Measurements from ENCODE around the gene EDARADD.

GRCh38 chr1:236511735-236512418 is 117.8 kb downstream of the EDARADD start:
- TF ChIP-seq HDAC6 (IDR thresholded peaks at IDR 0.05; ENCODE audit: low read depth, low read length) (no peak), SRF (IDR thresholded peaks at IDR 0.05; ENCODE audit: low read depth, low read length) (no peak), RAD21 (IDR thresholded peaks at IDR 0.05 in 1 of 2, conservative IDR thresholded peaks at IDR 0.05 in 1 of 2; ENCODE audit: low read depth in 2 of 2, low read length in 2 of 2) (no peak)
- TF ChIP-seq, protein P1, sequence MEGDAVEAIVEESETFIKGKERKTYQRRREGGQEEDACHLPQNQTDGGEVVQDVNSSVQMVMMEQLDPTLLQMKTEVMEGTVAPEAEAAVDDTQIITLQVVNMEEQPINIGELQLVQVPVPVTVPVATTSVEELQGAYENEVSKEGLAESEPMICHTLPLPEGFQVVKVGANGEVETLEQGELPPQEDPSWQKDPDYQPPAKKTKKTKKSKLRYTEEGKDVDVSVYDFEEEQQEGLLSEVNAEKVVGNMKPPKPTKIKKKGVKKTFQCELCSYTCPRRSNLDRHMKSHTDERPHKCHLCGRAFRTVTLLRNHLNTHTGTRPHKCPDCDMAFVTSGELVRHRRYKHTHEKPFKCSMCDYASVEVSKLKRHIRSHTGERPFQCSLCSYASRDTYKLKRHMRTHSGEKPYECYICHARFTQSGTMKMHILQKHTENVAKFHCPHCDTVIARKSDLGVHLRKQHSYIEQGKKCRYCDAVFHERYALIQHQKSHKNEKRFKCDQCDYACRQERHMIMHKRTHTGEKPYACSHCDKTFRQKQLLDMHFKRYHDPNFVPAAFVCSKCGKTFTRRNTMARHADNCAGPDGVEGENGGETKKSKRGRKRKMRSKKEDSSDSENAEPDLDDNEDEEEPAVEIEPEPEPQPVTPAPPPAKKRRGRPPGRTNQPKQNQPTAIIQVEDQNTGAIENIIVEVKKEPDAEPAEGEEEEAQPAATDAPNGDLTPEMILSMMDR (IDR thresholded peaks at IDR 0.05; ENCODE audit: control extremely low read depth in 1 of 3, insufficient read depth in 1 of 3, low read depth in 1 of 3, low read length in 3 of 3) = no peak
